ENCODE data around the gene TEX44.

The TEX44 gene

GRCh38 chr2:231604685-231605606 lies 12.3 kb downstream of the TEX44 start:
- peak; percentile 92 for DNase-seq (ENCODE audit: low read depth)

GRCh38 chr2:231605607-231606091 lies 13.0 kb downstream of the TEX44 start:
- no peak for DNase-seq (ENCODE audit: low read depth)

GRCh38 chr2:231606941-231607340 lies 14.3 kb downstream of the TEX44 start:
- DNase-seq (ENCODE audit: low read depth) = no peak

- DNase-seq (ENCODE audit: low read depth) = peak; percentile 27
Measured at GRCh38 chr2:231611273-231612108, 18.8 kb downstream of the TEX44 start.

- DNase-seq (ENCODE audit: low read depth) = no peak
Measured at GRCh38 chr2:231612109-231612455, 19.4 kb downstream of the TEX44 start.

- DNase-seq (ENCODE audit: low read depth) = peak; percentile 81
Measured at GRCh38 chr2:231612456-231613330, 20.0 kb downstream of the TEX44 start.

- DNase-seq (ENCODE audit: low read depth) = no peak
Measured at GRCh38 chr2:231613331-231613662, 20.6 kb downstream of the TEX44 start.

GRCh38 chr2:231613663-231614558 lies 21.2 kb downstream of the TEX44 start:
- peak; percentile 73 for DNase-seq (ENCODE audit: low read depth)

- peak; percentile 44 for DNase-seq (ENCODE audit: low read depth)
Measured at GRCh38 chr2:231614559-231615057, 21.9 kb downstream of the TEX44 start.

GRCh38 chr2:231615058-231615671 lies 22.5 kb downstream of the TEX44 start:
- no peak for DNase-seq (ENCODE audit: low read depth)

GRCh38 chr2:231616296-231616695 lies 23.6 kb downstream of the TEX44 start:
- no peak for DNase-seq (ENCODE audit: low read depth)

- DNase-seq (ENCODE audit: low read depth) = no peak
Measured at GRCh38 chr2:231617059-231617926, 24.6 kb downstream of the TEX44 start.

- no peak for DNase-seq (ENCODE audit: low read depth)
Measured at GRCh38 chr2:231621051-231621879, 28.6 kb downstream of the TEX44 start.

GRCh38 chr2:231622963-231623362 lies 30.3 kb downstream of the TEX44 start:
- no peak for DNase-seq (ENCODE audit: low read depth)

GRCh38 chr2:231626449-231626848 lies 33.8 kb downstream of the TEX44 start:
- no peak for DNase-seq (ENCODE audit: low read depth)

- DNase-seq (ENCODE audit: low read depth) = no peak
Measured at GRCh38 chr2:231627384-231628120, 34.9 kb downstream of the TEX44 start.

GRCh38 chr2:231632559-231633142 lies 40.0 kb downstream of the TEX44 start:
- no peak for DNase-seq (ENCODE audit: low read depth)

All from stimulated activated CD8-positive, alpha-beta memory T cell treated with anti-CD3 and anti-CD28 coated beads, Interleukin-12 subunit alpha, Interleukin-12 subunit beta, amount 100 ng/mL, for 4 hours (primary cell).